Measurements from ENCODE around the gene E2F1. TPM values are rescaled to one million over a fixed set of nuclear protein-coding genes. Genes with fewer than 3 reads are reported as not detected.

The E2F1 gene
- total and polyA plus RNA-seq, 2 donors (not counting 3 experiments of a cell fraction or from before 2014, with no cell fraction given), result 20.7 to 29.6 TPM

GRCh38 chr20:33679758-33680485 is 6.3 kb downstream of the E2F1 start:
- ChIA-PET POLR2A (no interaction called here), CTCF (interaction anchor here (1.0 to 2.9 kb wide), 3 partner anchors 10 to 52 kb away, joined by 3 to 10 read pairs (median 4); partner anchors contain the start of gene ZNF341)
- Histone ChIP-seq H3K9ac (replicated peaks; ENCODE audit: extremely low read depth, insufficient read depth, low read length) (no peak overlapping the region), H3K4me1 (ENCODE audit: control insufficient read depth, extremely low read depth, insufficient read depth, low read length) (peaks cover 14% of the 10 kb centered on the region), H3K27me3 (ENCODE audit: control insufficient read depth in 2 of 2, insufficient read depth in 2 of 2, low read length in 2 of 2) (no peaks in the 10 kb centered on the region), H3K4me3 (replicated peaks in 1 of 3; ENCODE audit: insufficient read depth in 1 of 3, low read depth in 1 of 3, low read length in 3 of 3) (no peak overlapping the region), H4K20me1 (replicated peaks; ENCODE audit: control insufficient read depth, extremely low read depth, insufficient read depth, low read length) (no peaks in the 10 kb centered on the region), H2AFZ (ENCODE audit: low read depth, low read length) (no peak overlapping the region), H3K4me2 (ENCODE audit: insufficient read depth, low read length) (no peak overlapping the region), H3K9me3 (replicated peaks; ENCODE audit: control insufficient read depth, insufficient read depth, low read length) (no peaks in the 10 kb centered on the region), H3K9me1 (replicated peaks; ENCODE audit: control insufficient read depth, extremely low read depth, insufficient read depth, low read length) (no peaks in the 10 kb centered on the region), H3K27ac (ENCODE audit: insufficient read depth, low read depth, low read length) (no peak overlapping the region), H3K79me2 (ENCODE audit: control insufficient read depth, insufficient read depth, low read length) (peaks cover 22% of the 10 kb centered on the region), H3K36me3 (ENCODE audit: control insufficient read depth in 2 of 2, extremely low read depth in 1 of 2, insufficient read depth in 2 of 2, low read length in 2 of 2) (no peaks in the 10 kb centered on the region)
- intact Hi-C loops (cut with micrococcal nuclease), result no loop called here
- TF ChIP-seq, protein P1, sequence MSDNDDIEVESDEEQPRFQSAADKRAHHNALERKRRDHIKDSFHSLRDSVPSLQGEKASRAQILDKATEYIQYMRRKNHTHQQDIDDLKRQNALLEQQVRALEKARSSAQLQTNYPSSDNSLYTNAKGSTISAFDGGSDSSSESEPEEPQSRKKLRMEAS (IDR thresholded peaks at IDR 0.05; ENCODE audit: insufficient read depth, insufficient read length), result no peak
- TF ChIP-seq JUN (IDR thresholded peaks at IDR 0.05; ENCODE audit: borderline replicate concordance, insufficient read depth, insufficient read length, low read depth), result no peak
- TF ChIP-seq, protein P2, sequence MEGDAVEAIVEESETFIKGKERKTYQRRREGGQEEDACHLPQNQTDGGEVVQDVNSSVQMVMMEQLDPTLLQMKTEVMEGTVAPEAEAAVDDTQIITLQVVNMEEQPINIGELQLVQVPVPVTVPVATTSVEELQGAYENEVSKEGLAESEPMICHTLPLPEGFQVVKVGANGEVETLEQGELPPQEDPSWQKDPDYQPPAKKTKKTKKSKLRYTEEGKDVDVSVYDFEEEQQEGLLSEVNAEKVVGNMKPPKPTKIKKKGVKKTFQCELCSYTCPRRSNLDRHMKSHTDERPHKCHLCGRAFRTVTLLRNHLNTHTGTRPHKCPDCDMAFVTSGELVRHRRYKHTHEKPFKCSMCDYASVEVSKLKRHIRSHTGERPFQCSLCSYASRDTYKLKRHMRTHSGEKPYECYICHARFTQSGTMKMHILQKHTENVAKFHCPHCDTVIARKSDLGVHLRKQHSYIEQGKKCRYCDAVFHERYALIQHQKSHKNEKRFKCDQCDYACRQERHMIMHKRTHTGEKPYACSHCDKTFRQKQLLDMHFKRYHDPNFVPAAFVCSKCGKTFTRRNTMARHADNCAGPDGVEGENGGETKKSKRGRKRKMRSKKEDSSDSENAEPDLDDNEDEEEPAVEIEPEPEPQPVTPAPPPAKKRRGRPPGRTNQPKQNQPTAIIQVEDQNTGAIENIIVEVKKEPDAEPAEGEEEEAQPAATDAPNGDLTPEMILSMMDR (IDR thresholded peaks at IDR 0.05; ENCODE audit: extremely low read depth in 1 of 2, insufficient read depth in 1 of 2, low read depth in 1 of 2, low read length in 2 of 2), result no peak
- no peak for TF ChIP-seq POLR2A (IDR thresholded peaks at IDR 0.05; ENCODE audit: low read depth, low read length)
- no peak for TF ChIP-seq GATA2 (IDR thresholded peaks at IDR 0.05; ENCODE audit: insufficient read depth, insufficient read length, low read depth, low read length)
- TF ChIP-seq MYC (IDR thresholded peaks at IDR 0.05; ENCODE audit: low read depth, low read length), result no peak
- no peak for TF ChIP-seq FOS (IDR thresholded peaks at IDR 0.05; ENCODE audit: borderline replicate concordance, insufficient read depth, low read length)
- no peak for TF ChIP-seq POLR2AphosphoS5 (IDR thresholded peaks at IDR 0.05; ENCODE audit: insufficient read depth, low read depth, low read length)
- no peak for TF ChIP-seq EZH2 (IDR thresholded peaks at IDR 0.05; ENCODE audit: borderline replicate concordance, low read depth, low read length, severe bottlenecking)
- BruUV-seq (replicated peaks), result no TSS peak
- DNase-seq (ENCODE audit: low read depth, low spot score), result no peak
- dilution Hi-C loops (cut with MboI; ENCODE audit: extremely low pct_ligation_motif_present, low sequenced_read_pairs), result no loop called here
- no peak for FAIRE-seq
